SH-SY5Y (cell line): ENCODE measurements around the gene YAP1.

Experiments
- GATA2 ChIP-seq: IDR thresholded peaks from 2 replicates; pipeline ENCODE4 v1.6.1; 2011; ENCODE audit warnings: mild to moderate bottlenecking, low read depth, low read length
- GATA3 ChIP-seq: IDR thresholded peaks from 2 replicates; pipeline ENCODE4 v1.6.1; 2011; ENCODE audit warnings: low read depth, mild to moderate bottlenecking, low read length, moderate library complexity

The YAP1 gene

GRCh38 chr11:102166175-102167064, 56.2 kb downstream of the YAP1 start:
- TF ChIP-seq GATA3 (no peak), GATA2 (no peak)

GRCh38 chr11:102168481-102168880, 58.2 kb downstream of the YAP1 start:
- no peak for TF ChIP-seq GATA3
- no peak for TF ChIP-seq GATA2

- no peak for TF ChIP-seq GATA2
- TF ChIP-seq GATA3 = no peak
These were observed 60.9 kb downstream of the YAP1 start for GRCh38 chr11:102171101-102171500.

GRCh38 chr11:102172127-102172848, 62.0 kb downstream of the YAP1 start:
- TF ChIP-seq GATA3 (no peak), GATA2 (no peak)

GRCh38 chr11:102177126-102177525, 66.9 kb downstream of the YAP1 start:
- TF ChIP-seq GATA2 = no peak
- TF ChIP-seq GATA3 = no peak

GRCh38 chr11:102177974-102178631, 67.9 kb downstream of the YAP1 start:
- no peak for TF ChIP-seq GATA2
- no peak for TF ChIP-seq GATA3

- no peak for TF ChIP-seq GATA2
These were observed 69.1 kb downstream of the YAP1 start for GRCh38 chr11:102179371-102179770.

GRCh38 chr11:102184269-102184987, 74.2 kb downstream of the YAP1 start:
- no peak for TF ChIP-seq GATA2
- no peak for TF ChIP-seq GATA3

- no peak for TF ChIP-seq GATA2
These were observed 76.4 kb downstream of the YAP1 start for GRCh38 chr11:102186551-102187191.

- TF ChIP-seq GATA3 (no peak), GATA2 (no peak)
These were observed 77.3 kb downstream of the YAP1 start for GRCh38 chr11:102187416-102188151.

- no peak for TF ChIP-seq GATA3
- TF ChIP-seq GATA2 = no peak
These were observed 78.2 kb downstream of the YAP1 start for GRCh38 chr11:102188488-102188887.

- TF ChIP-seq GATA2 = no peak
- TF ChIP-seq GATA3 = no peak
These were observed 81.6 kb downstream of the YAP1 start for GRCh38 chr11:102191832-102192231.

- no peak for TF ChIP-seq GATA2
- no peak for TF ChIP-seq GATA3
These were observed 82.3 kb downstream of the YAP1 start for GRCh38 chr11:102192349-102193066.

- TF ChIP-seq GATA3 = no peak
These were observed 84.0 kb downstream of the YAP1 start for GRCh38 chr11:102194257-102194656.
